ENCODE measurements around the gene CNTD1. TPM values are rescaled to one million over a fixed set of nuclear protein-coding genes. Genes with fewer than 3 reads are reported as not detected.

The CNTD1 gene
- total RNA-seq, 1 experiment from 2014 or later = not detected

GRCh38 chr17:42833767-42834422 lies 35.2 kb downstream of the CNTD1 start:
- Histone ChIP-seq H3K9me3 (ENCODE audit: insufficient read depth, low read depth) (no peaks in the 10 kb centered on the region), H2AFZ (peak overlapping the region; percentile 96), H3K36me3 (ENCODE audit: low read depth) (peaks cover 14% of the 10 kb centered on the region; the same call in 1 of the 2 replicates), H4K20me1 (ENCODE audit: insufficient read depth) (no peaks in the 10 kb centered on the region; the same call in 1 of the 2 replicates), H3K4me1 (replicated peaks; ENCODE audit: insufficient read depth) (peaks cover 16% of the 10 kb centered on the region), H3K9me2 (ENCODE audit: insufficient read depth) (no peaks in the 10 kb centered on the region), H3K79me2 (ENCODE audit: low read depth) (peaks cover 44% of the 10 kb centered on the region), H3K4me3 (peak overlapping the region; percentile 93), H3K4me2 (peak overlapping the region; percentile 90), H3K27me3 (ENCODE audit: insufficient read depth, low read depth) (no peaks in the 10 kb centered on the region), H3F3A (ENCODE audit: insufficient read depth, low read depth) (peaks cover 24% of the 10 kb centered on the region; the same call in 1 of the 2 replicates), H3K27ac (peak overlapping the region; percentile 77)
- DNase-seq = no peak
- CTCF ChIA-PET = interaction anchor here (0.6 kb wide), 1 partner anchor 256 kb away, joined by 4 read pairs; no protein-coding TSS in a partner anchor
- intact Hi-C loops (cut with micrococcal nuclease; ENCODE audit: unreplicated experiment) = loop anchor here (5.0 kb wide), 1 partner anchor 648 kb away; the partner anchor contains the start of gene DHX8
- BruUV-seq (replicated peaks) = TSS peak; percentile 58
- POLR2A ChIA-PET (ENCODE audit: unreplicated experiment) = no interaction called here
- TF ChIP-seq CTCF (conservative IDR thresholded peaks at IDR 0.05) = no peak
- TF ChIP-seq EZH2 (IDR thresholded peaks at IDR 0.05; ENCODE audit: low read depth) = no peak

GRCh38 chr17:42835732-42836131 lies 37.1 kb downstream of the CNTD1 start:
- H3K27ac ChIP-seq = no peak overlapping the region
- ChIA-PET POLR2A (ENCODE audit: unreplicated experiment) (interaction anchor here (0.6 kb wide), 2 partner anchors 112 to 159 kb away, joined by 10 to 28 read pairs; no protein-coding TSS in a partner anchor), CTCF (no interaction called here)
- BruUV-seq (replicated peaks) = no TSS peak
- H3K9me2 ChIP-seq (ENCODE audit: insufficient read depth) = no peaks in the 10 kb centered on the region
- intact Hi-C loops (cut with micrococcal nuclease; ENCODE audit: unreplicated experiment) = no loop called here
- H3K36me3 ChIP-seq (ENCODE audit: low read depth) = peaks cover 19% of the 10 kb centered on the region; the same call in 1 of the 2 replicates
- H3K4me1 ChIP-seq (replicated peaks; ENCODE audit: insufficient read depth) = peaks cover 16% of the 10 kb centered on the region
- no peaks in the 10 kb centered on the region for H3K9me3 ChIP-seq (ENCODE audit: insufficient read depth, low read depth)
- no peak overlapping the region for H2AFZ ChIP-seq
- DNase-seq = no peak
- H3K4me2 ChIP-seq = no peak overlapping the region
- H3K27me3 ChIP-seq (ENCODE audit: insufficient read depth, low read depth) = no peaks in the 10 kb centered on the region
- peaks cover 44% of the 10 kb centered on the region for H3K79me2 ChIP-seq (ENCODE audit: low read depth)
- H4K20me1 ChIP-seq (ENCODE audit: insufficient read depth) = no peaks in the 10 kb centered on the region; the same call in 1 of the 2 replicates
- H3K4me3 ChIP-seq = no peak overlapping the region
- peaks cover 29% of the 10 kb centered on the region; the same call in 1 of the 2 replicates for H3F3A ChIP-seq (ENCODE audit: insufficient read depth, low read depth)
- no peak for TF ChIP-seq EZH2 (IDR thresholded peaks at IDR 0.05; ENCODE audit: low read depth)
- no peak for TF ChIP-seq CTCF (conservative IDR thresholded peaks at IDR 0.05)

GRCh38 chr17:42841975-42842685 lies 43.5 kb downstream of the CNTD1 start:
- ChIA-PET POLR2A (ENCODE audit: unreplicated experiment) (interaction anchor here (0.5 kb wide), 1 partner anchor 17 kb away, joined by 11 read pairs; no protein-coding TSS in a partner anchor), CTCF (interaction anchor here (0.6 kb wide), 1 partner anchor 74 kb away, joined by 4 read pairs; no protein-coding TSS in a partner anchor)
- Histone ChIP-seq H4K20me1 (ENCODE audit: insufficient read depth) (peaks cover 8% of the 10 kb centered on the region), H3K9me2 (ENCODE audit: insufficient read depth) (no peaks in the 10 kb centered on the region), H3F3A (ENCODE audit: insufficient read depth, low read depth) (peaks cover 53% of the 10 kb centered on the region; the same call in 1 of the 2 replicates), H3K4me3 (no peak overlapping the region), H2AFZ (no peak overlapping the region), H3K9me3 (ENCODE audit: insufficient read depth, low read depth) (no peaks in the 10 kb centered on the region), H3K27ac (no peak overlapping the region), H3K4me2 (no peak overlapping the region), H3K79me2 (ENCODE audit: low read depth) (0 out of 2 replicates have a peak, but pooled peaks cover 4% of the 10 kb centered on the region), H3K4me1 (replicated peaks; ENCODE audit: insufficient read depth) (no peaks in the 10 kb centered on the region), H3K27me3 (ENCODE audit: insufficient read depth, low read depth) (no peaks in the 10 kb centered on the region), H3K36me3 (ENCODE audit: low read depth) (peaks cover 20% of the 10 kb centered on the region; the same call in 1 of the 2 replicates)
- TF ChIP-seq EZH2 (IDR thresholded peaks at IDR 0.05; ENCODE audit: low read depth) (no peak), CTCF (conservative IDR thresholded peaks at IDR 0.05) (no peak)
- intact Hi-C loops (cut with micrococcal nuclease; ENCODE audit: unreplicated experiment) = loop anchor here (2.0 kb wide), 1 partner anchor 87 kb away; no protein-coding TSS in a partner anchor
- no peak for DNase-seq
- no TSS peak for BruUV-seq (replicated peaks)

Measured in PC-9 (cell line).